Measurements from ENCODE around the gene FRMD5. TPM values are rescaled to one million over a fixed set of nuclear protein-coding genes. Genes with fewer than 3 reads are reported as not detected.
A peak's percentile ranks its signal among the peaks of the same experiment; 100 is the strongest.

FRMD5 gene
- total RNA-seq, 4 donors from 2014 or later, result 0.15 to 2.5 (median 0.29) TPM

- 81 to 85% methylated on average over 3 of the region's 3 CpGs for WGBS, 2 donors
- TF ChIP-seq POLR2A (IDR thresholded peaks at IDR 0.05) (no peak), CTCF (IDR thresholded peaks at IDR 0.05) (no peak)
- intact Hi-C loops (cut with DNase I; ENCODE audit: low total_unique reads), result no loop called here
- no peak for DNase-seq (ENCODE audit: low spot score in 2 of 2)
- no peak overlapping the region for H3K4me3 ChIP-seq (ENCODE audit: low read depth, poor library complexity, severe bottlenecking)
Observed at GRCh38 chr15:44199393-44199792, 4.3 kb upstream of the FRMD5 start.

GRCh38 chr15:44194323-44195150 lies 534 bp downstream of the FRMD5 start:
- H3K4me3 ChIP-seq (ENCODE audit: low read depth, poor library complexity, severe bottlenecking), result peak overlapping the region; percentile 14
- intact Hi-C loops (cut with DNase I; ENCODE audit: low total_unique reads), result no loop called here
- no peak for TF ChIP-seq POLR2A (IDR thresholded peaks at IDR 0.05)
- TF ChIP-seq CTCF (IDR thresholded peaks at IDR 0.05), result no peak
- no peak for DNase-seq (ENCODE audit: low spot score in 2 of 2)
- WGBS, 2 donors, result 2 to 3% methylated on average over 24 to 27 of the region's 74 CpGs

- intact Hi-C loops (cut with DNase I; ENCODE audit: low total_unique reads), result no loop called here
- no peak for TF ChIP-seq POLR2A (IDR thresholded peaks at IDR 0.05)
- no peak for TF ChIP-seq CTCF (IDR thresholded peaks at IDR 0.05)
- H3K4me3 ChIP-seq (ENCODE audit: low read depth, poor library complexity, severe bottlenecking), result no peak overlapping the region
- no peak for DNase-seq (ENCODE audit: low spot score in 2 of 2)
- 5% methylated on average over 20 of the region's 20 CpGs for WGBS, 2 donors
Observed at GRCh38 chr15:44193651-44194322, 1.3 kb downstream of the FRMD5 start.

- TF ChIP-seq POLR2A (IDR thresholded peaks at IDR 0.05) (no peak), CTCF (IDR thresholded peaks at IDR 0.05) (no peak)
- intact Hi-C loops (cut with DNase I; ENCODE audit: low total_unique reads), result loop anchor here (10.0 kb wide), 1 partner anchor 64 kb away; no protein-coding TSS in a partner anchor
- 80% methylated on average over 4 of the region's 4 CpGs for whole genome bisulfite sequencing, 2 donors
- DNase-seq (ENCODE audit: low spot score in 2 of 2), result no peak
- no peak overlapping the region for H3K4me3 ChIP-seq (ENCODE audit: low read depth, poor library complexity, severe bottlenecking)
Observed at GRCh38 chr15:44188795-44189194, 6.3 kb downstream of the FRMD5 start.

- DNase-seq (ENCODE audit: low spot score in 2 of 2), result no peak
- TF ChIP-seq POLR2A (IDR thresholded peaks at IDR 0.05), result no peak
- 82 to 90% methylated on average over 6 of the region's 6 CpGs for WGBS, 2 donors
- intact Hi-C loops (cut with DNase I; ENCODE audit: low total_unique reads), result loop anchor here (10.0 kb wide), 1 partner anchor 62 kb away; no protein-coding TSS in a partner anchor
- H3K4me3 ChIP-seq (ENCODE audit: low read depth, poor library complexity, severe bottlenecking), result no peak overlapping the region
Observed at GRCh38 chr15:44186705-44187104, 8.4 kb downstream of the FRMD5 start.

- no peak for DNase-seq (ENCODE audit: low spot score in 2 of 2)
- H3K4me3 ChIP-seq (ENCODE audit: low read depth, poor library complexity, severe bottlenecking), result no peak overlapping the region
- WGBS, 2 donors, result 93 to 99% methylated on average over 4 of the region's 4 CpGs
- TF ChIP-seq POLR2A (IDR thresholded peaks at IDR 0.05), result no peak
- TF ChIP-seq CTCF (IDR thresholded peaks at IDR 0.05), result no peak
- intact Hi-C loops (cut with DNase I; ENCODE audit: low total_unique reads), result loop anchor here (10.0 kb wide), 1 partner anchor 59 kb away; no protein-coding TSS in a partner anchor
Observed at GRCh38 chr15:44183363-44183762, 11.7 kb downstream of the FRMD5 start.

All from lower leg skin (tissue), 4 donors.